Superior temporal gyrus (tissue), 1 donor: ENCODE measurements around the gene CDKN2AIPNL.
"Not testable (repeated sequence)": the region's sequence is repeated elsewhere in the genome, so short reads cannot be mapped to it uniquely, and the experiment has no call there.

Source experiments
- DNase-seq: peaks from one replicate; pipeline ENCODE4 v3.0.0-alpha.2; 2016; ENCODE audit errors: extremely low spot score

The CDKN2AIPNL gene

DNA sequence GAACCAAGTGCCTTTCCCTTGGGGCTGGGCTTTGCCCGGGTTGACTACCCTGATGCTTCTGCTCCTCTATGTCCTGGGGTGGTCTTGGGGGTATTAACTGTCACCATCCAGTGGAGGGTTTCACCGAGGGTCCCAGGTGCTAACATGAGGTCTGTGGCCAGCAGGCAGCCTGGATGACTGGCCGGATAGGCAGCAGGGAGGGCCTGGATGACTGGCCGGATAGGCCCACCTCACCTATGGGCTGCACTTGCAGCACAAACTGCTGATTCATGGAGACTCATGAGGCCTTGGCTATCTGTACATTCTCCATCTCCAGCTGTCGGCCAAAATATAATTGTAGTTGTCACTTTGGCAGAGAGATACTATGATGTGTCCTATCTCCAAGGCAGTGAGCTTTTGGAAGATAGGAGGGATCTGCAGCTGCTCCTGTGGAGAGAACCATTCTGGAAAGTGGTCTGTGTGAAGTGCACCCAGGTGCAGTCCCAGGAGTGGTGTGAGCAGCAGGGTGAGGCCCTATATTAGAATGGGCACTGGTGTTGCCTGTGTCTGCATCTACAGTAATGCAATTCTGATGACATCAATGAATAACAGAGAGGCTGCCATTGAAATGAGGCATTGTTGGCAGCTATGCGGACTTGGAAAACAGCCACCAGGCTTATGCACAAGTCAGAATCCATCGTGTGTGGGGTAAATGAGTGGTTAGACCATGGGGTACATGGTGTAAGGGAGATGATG, 26.3 kb upstream of the CDKN2AIPNL start:
- peak; percentile 47 for DNase-seq

GRCh38 chr5:134437340-134437846, 25.7 kb upstream of the CDKN2AIPNL start:
- DNase-seq = no peak

- peak; percentile 61 for DNase-seq
Measured at GRCh38 chr5:134436523-134437339, 25.1 kb upstream of the CDKN2AIPNL start.

DNA sequence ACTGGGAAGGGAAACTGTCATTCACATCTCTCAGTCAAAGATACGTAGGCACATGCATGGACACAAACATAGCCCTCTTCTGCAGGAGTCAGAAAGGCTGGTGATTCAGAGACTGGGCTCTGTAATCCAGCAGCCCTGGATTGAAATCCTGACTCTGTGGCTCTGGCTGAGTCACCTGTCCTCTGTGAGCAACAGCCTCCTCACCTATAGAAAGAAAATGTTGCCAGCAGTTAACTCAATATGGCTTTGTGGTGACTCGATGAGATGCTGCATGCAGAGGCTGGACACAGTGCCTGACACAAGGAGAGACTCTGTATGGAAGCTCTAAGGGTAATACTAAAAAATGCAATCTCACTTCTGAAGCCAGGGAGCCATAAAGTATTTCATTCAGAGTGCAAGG, 23.9 kb upstream of the CDKN2AIPNL start:
- no peak for DNase-seq

DNA sequence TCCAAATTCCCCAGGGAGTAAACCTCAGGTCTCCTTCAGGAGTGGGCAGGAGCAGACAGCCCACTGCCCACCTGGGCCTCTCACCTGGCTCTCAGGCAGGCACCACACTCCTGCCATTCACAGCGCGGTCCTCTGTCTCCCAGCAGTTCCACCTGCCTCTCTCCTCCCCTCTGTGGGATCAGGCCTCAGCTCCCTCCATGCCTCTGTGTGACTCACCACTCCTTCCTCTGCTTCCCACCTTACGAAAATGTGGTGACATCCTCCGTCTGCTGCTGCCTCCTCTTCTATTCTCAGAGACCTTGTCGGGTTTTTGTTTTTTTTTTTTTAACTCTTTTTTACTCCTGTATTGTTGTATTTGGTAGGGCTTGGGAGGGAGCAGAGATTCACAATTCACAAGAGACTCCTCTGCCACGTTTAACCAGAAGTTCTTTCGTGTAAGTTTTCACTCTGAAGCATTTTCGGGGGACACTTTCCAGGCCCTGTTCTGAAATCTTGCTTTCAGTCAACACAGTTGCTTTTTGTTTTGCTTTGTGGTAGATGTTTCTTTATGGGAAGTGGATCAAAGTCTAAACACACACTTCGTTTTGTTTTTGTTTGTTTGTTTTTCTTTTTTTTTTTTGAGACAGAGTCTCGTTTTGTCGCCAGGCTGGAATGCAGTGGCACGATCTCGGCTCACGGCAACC, 21.1 kb upstream of the CDKN2AIPNL start:
- DNase-seq = no peak

- no peak for DNase-seq
Measured at GRCh38 chr5:134432174-134432573, 20.5 kb upstream of the CDKN2AIPNL start.

DNA sequence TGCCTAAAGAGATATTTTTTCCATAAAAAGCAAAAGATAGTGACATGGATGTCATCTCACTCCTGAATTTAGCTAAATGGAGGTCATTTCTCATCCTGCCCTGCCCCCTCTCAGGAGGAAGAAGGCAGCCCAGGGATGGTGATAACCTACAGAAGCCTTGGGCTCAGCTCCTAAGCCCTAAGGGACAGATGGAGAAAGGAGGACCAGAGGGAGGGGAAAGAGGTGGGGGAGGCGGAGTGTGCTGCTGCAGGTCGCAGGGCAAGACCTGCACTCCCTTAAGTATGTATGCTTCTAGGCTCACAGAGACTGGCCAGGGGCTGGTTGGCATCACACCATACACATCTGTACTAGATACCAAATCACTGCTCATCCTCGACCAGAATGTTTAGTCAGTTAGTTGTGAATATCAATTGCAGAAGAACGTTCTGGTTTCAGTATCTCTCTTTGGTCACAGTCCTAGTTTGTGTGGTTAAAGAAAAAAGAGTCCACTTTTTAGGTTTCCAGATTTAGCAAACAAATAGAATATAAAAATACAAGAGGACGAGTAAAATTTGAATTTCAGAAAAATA, 18.4 kb upstream of the CDKN2AIPNL start:
- DNase-seq = no peak

DNA sequence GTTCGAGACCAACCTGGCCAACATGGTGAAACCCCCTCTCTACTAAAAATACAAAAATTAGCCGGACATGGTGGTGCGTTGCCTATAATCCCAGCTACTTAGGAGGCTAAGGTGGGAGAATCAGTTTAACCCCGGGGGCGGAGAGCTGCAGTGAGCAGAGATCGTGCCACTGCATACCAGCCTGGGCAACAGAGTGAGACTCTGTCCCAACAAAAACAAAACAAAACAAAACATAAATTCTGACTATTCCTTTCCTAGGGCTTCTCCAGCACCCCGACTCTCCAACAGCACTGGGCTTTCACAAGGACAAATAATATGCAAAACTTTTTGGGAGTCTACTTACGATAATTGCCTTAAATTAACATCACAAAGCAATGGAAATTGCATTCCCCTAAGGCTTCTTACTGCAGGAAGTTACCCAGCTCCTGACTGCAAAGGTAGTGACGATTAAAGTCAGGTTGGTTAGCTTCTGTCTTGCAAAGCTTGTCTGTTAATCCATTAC, 15.9 kb upstream of the CDKN2AIPNL start:
- DNase-seq = no peak

- DNase-seq = no peak
Measured at GRCh38 chr5:134426361-134426760, 14.7 kb upstream of the CDKN2AIPNL start.

- DNase-seq = no peak
Measured at GRCh38 chr5:134423376-134423775, 11.7 kb upstream of the CDKN2AIPNL start.

GRCh38 chr5:134422791-134423365, 11.2 kb upstream of the CDKN2AIPNL start:
- DNase-seq = no peak

- not testable (repeated sequence) for DNase-seq
Measured at GRCh38 chr5:134421038-134421437, 9.4 kb upstream of the CDKN2AIPNL start.

- no peak for DNase-seq
Measured at GRCh38 chr5:134420343-134420742, 8.7 kb upstream of the CDKN2AIPNL start.

GRCh38 chr5:134418958-134419357, 7.3 kb upstream of the CDKN2AIPNL start:
- DNase-seq = no peak

- no peak for DNase-seq
Measured at GRCh38 chr5:134417707-134418106, 6.0 kb upstream of the CDKN2AIPNL start.

DNA sequence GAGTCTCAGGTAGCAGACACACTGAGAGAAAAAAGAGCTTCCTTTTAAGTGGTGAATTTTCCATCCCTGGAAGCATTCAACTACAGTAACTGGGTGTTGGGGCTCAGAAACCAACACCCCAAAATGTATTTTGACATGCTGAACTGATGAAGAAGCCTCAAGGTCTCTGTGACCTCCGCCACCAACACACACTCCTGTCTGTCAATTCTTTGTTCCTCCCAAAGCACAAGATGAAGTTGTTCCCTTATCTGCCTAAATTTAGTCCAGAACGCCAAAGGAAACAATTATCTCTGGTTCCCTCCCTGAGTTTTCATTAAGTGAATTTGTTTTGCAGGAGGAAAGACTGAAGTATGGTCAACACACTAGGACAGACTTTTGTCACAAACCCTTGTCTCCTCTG, 1.4 kb upstream of the CDKN2AIPNL start:
- DNase-seq = no peak

- no peak for DNase-seq
Measured at GRCh38 chr5:134411228-134411545, 494 bp downstream of the CDKN2AIPNL start.

- no peak for DNase-seq
Measured at GRCh38 chr5:134410822-134411221, 859 bp downstream of the CDKN2AIPNL start.

DNA sequence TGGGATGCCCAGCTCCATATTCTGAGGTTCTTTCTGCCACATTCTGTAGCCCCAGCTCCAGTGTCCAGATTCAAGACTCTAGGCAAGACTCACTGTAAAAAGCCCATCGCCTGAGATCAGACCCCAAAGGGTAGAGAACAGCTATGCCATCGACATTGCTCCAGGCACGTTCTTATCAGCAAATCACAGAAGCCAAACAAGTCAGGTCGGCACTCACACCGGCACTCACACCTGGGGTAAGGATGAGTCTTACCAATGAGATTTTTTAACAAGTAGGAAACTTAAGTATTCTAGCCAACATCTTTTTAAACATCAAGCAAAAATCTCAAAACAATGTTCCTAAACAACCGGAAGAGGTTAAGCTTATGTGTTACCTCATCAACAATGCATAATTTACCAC, 2.4 kb downstream of the CDKN2AIPNL start:
- DNase-seq = no peak

- DNase-seq = no peak
Measured at GRCh38 chr5:134406390-134406789, 5.3 kb downstream of the CDKN2AIPNL start.

DNA sequence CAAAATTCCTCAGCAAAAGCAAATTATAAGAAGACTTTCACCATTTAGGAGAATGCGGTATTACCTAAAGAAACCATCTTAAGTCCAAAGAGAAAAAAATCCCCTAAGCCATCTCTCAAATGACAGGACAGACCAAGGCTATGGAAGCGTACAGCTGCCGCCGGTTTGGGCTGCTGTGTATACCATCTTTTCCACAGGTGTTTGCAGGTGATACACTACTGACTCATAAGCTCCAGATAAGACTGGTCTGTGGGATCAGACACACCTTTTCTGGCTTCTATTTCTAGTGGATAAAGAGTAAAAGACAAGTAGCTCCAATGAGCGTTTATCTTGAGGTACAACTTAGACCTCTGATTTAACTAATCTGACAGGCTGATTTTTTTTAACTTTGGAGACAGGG, 7.7 kb downstream of the CDKN2AIPNL start:
- DNase-seq = no peak
